ENCODE results near the gene ZNF3. TPM values are rescaled to one million over a fixed set of nuclear protein-coding genes. Genes with fewer than 3 reads are reported as not detected.

Gene ZNF3
- total and polyA plus RNA-seq, 9 donors: 21.9 to 45.0 (median 38.4) TPM

DNA sequence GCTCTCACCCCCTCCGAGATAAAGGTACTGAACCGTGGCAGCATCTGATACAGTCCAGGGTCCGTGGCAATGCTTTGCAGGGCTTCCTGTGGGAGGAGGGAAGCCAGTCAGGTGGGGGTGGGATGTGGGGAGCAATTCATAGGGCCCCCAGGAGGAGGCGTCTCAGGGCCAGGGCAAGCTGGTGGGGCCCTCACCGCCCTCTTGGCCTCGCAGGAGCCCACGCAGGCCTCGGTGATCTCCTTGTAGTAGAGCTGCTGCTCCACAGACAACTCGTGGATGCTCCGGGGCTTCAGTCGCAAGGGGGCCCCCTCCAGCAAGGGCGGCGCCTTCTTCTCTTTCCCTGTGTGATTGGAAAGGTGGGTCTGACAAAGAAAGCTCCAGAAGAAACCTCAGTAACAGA lies 30.4 kb upstream of the ZNF3 start:
- Histone ChIP-seq H3K27me3 (no peaks in the 10 kb centered on the region), H3K36me3 (no peaks in the 10 kb centered on the region), H3K27ac (no peak overlapping the region), H3K4me1 (ENCODE audit: insufficient read depth) (no peaks in the 10 kb centered on the region), H3K9me3 (no peaks in the 10 kb centered on the region), H3K4me3 (no peak overlapping the region)
- no peak for DNase-seq
- TF ChIP-seq EP300 (IDR thresholded peaks at IDR 0.05): no peak
- intact Hi-C loops (cut with DNase I): no loop called here
- 81 to 85% (median 85%) methylated on average over 13 of the region's 13 CpGs for WGBS, 3 donors

DNA sequence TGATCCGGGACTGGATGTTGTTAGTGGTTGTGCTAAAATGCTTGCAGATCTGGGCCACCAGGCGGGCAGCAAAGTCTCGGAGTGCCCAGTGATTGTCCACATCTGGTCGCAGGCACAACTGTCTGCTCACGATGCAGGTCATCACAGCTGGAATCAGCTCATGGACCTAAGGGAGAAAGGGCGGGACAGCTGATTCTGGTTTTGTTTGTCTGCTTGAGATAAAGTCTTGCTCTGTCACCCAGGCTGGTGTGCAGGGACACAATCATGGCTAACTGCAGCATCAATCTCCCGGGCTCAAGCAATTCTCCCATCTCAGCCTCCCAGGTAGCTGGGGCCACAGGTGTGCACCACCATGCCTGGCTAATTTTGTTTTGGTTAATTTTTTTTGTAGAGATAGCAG lies 29.6 kb upstream of the ZNF3 start:
- no peak for TF ChIP-seq POLR2A (IDR thresholded peaks at IDR 0.05)
- TF ChIP-seq EP300 (IDR thresholded peaks at IDR 0.05): no peak
- TF ChIP-seq, protein P1, sequence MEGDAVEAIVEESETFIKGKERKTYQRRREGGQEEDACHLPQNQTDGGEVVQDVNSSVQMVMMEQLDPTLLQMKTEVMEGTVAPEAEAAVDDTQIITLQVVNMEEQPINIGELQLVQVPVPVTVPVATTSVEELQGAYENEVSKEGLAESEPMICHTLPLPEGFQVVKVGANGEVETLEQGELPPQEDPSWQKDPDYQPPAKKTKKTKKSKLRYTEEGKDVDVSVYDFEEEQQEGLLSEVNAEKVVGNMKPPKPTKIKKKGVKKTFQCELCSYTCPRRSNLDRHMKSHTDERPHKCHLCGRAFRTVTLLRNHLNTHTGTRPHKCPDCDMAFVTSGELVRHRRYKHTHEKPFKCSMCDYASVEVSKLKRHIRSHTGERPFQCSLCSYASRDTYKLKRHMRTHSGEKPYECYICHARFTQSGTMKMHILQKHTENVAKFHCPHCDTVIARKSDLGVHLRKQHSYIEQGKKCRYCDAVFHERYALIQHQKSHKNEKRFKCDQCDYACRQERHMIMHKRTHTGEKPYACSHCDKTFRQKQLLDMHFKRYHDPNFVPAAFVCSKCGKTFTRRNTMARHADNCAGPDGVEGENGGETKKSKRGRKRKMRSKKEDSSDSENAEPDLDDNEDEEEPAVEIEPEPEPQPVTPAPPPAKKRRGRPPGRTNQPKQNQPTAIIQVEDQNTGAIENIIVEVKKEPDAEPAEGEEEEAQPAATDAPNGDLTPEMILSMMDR (IDR thresholded peaks at IDR 0.05): no peak
- no peaks in the 10 kb centered on the region for H3K4me1 ChIP-seq (ENCODE audit: insufficient read depth)
- intact Hi-C loops (cut with DNase I): no loop called here
- no peak overlapping the region for H3K27ac ChIP-seq
- DNase-seq: no peak
- WGBS, 3 donors: 86 to 91% (median 88%) methylated on average over 7 of the region's 7 CpGs
- H3K4me3 ChIP-seq: no peak overlapping the region
- H3K27me3 ChIP-seq: no peaks in the 10 kb centered on the region
- H3K9me3 ChIP-seq: no peaks in the 10 kb centered on the region
- no peaks in the 10 kb centered on the region for H3K36me3 ChIP-seq

DNA sequence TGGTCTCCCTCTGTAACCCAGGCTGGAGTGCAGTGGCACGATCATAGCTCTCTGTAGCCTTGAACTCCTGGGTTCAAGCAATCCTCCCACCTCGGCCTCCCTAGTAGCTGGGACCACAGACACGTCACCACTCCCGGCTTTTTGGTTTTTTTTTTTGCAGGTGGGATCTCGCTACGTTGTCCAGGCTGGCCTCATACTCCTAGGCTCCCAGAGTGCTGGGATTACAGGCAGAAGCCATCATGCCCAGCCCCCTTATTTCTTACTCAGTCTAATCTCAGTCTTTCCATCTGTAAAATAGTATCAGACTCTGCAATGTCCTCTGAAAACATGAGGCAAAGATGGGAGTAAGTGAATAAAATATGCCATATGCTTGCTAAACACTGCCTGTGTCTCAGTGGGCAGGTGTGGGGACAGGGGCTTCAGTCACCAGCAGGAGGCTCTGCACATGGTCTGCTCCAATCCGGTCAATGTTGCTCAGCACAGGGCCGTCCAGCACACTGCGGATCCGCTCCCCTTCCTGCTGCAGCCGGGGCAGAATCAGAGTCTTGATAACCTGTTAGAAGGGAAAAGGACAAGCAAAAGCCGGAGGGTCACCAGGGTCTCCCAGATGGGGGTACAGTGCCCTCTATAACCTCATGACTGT lies 28.1 kb upstream of the ZNF3 start:
- H3K4me3 ChIP-seq: no peak overlapping the region
- TF ChIP-seq, protein P1 (IDR thresholded peaks at IDR 0.05): no peak
- DNase-seq: no peak
- intact Hi-C loops (cut with DNase I): no loop called here
- no peaks in the 10 kb centered on the region for H3K27me3 ChIP-seq
- H3K9me3 ChIP-seq: no peaks in the 10 kb centered on the region
- no peaks in the 10 kb centered on the region for H3K36me3 ChIP-seq
- no peaks in the 10 kb centered on the region for H3K4me1 ChIP-seq (ENCODE audit: insufficient read depth)
- H3K27ac ChIP-seq: no peak overlapping the region
- WGBS, 3 donors: 68 to 74% (median 73%) methylated on average over 12 of the region's 12 CpGs

DNA sequence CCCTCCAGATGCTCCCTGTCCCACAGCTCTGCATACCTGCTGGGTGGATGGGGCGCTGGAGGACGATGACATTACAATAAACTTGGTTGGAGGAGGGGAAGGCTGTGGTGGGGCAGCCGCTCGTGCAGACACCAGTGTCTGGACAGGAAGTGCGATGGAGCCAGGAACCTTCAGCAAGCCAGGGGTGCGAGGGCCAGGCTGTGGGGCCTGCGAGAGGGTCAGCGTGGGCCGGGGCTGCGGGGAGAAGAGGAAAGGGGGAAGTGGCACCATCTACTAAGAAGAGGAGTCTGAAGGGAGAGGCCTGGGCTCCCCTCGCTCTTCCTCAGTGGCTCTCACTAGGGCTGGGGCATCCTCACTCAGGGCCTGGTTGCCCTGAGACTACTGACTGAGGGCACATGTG lies 26.4 kb upstream of the ZNF3 start:
- TF ChIP-seq EP300 (IDR thresholded peaks at IDR 0.05) (no peak), POLR2A (IDR thresholded peaks at IDR 0.05) (no peak)
- TF ChIP-seq, protein P1 (IDR thresholded peaks at IDR 0.05): no peak
- WGBS, 3 donors: 76 to 78% (median 77%) methylated on average over 11 of the region's 11 CpGs
- Histone ChIP-seq H3K36me3 (no peaks in the 10 kb centered on the region), H3K27me3 (no peaks in the 10 kb centered on the region), H3K4me1 (ENCODE audit: insufficient read depth) (no peaks in the 10 kb centered on the region), H3K4me3 (no peak overlapping the region), H3K27ac (no peak overlapping the region), H3K9me3 (no peaks in the 10 kb centered on the region)
- intact Hi-C loops (cut with DNase I): no loop called here
- DNase-seq: no peak

DNA sequence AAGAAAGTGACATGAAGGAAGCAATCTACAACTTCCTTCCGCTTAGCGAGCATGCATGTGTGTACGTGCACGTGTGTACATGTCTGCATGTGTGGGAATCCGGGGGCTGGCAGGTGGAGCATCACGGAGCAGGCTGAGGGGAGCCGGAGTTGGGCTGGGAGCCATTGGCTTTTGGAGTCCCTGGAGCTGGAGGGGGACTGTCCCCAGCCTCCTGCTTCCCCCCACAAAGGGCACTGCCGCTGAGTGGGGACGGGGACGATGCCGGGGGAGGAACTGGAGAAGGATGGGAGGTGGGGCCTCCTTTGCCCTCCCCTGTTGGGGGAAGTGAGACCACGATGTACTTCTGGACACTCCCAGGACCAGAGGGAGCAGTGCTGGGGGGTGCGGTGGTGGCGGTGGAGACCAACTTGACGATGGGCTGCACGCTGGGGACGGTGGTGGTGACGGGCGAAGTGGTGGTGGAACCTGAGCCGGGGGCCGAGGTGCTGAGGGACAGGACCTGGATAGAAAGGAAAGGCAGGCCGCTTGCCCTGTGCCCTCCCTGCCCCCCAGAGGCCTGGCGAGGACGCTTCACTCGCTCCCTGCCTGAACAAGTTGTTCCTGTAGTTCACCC lies 25.7 kb upstream of the ZNF3 start:
- TF ChIP-seq, protein P1 (IDR thresholded peaks at IDR 0.05): no peak
- TF ChIP-seq POLR2A (IDR thresholded peaks at IDR 0.05) (no peak), EP300 (IDR thresholded peaks at IDR 0.05) (no peak)
- intact Hi-C loops (cut with DNase I): no loop called here
- Histone ChIP-seq H3K36me3 (no peaks in the 10 kb centered on the region), H3K4me3 (no peak overlapping the region), H3K4me1 (ENCODE audit: insufficient read depth) (no peaks in the 10 kb centered on the region), H3K27ac (no peak overlapping the region), H3K27me3 (no peaks in the 10 kb centered on the region), H3K9me3 (no peaks in the 10 kb centered on the region)
- DNase-seq: no peak
- WGBS, 3 donors: 73 to 74% (median 73%) methylated on average over 25 of the region's 25 CpGs
